GM23338 (cell line): ENCODE results near the gene ATF3. TPM values are rescaled to one million over a fixed set of nuclear protein-coding genes. Genes with fewer than 3 reads are reported as not detected.

Source experiments
- ATAC-seq: fragments of 200-7000 bp; cut with Tn5 transposase; 3 replicates; pipeline ENCODE4 v1.9.1; 2020
- DNase-seq: peaks from one replicate; pipeline ENCODE4 v3.0.0-alpha.2; 2015; ENCODE audit warnings: low spot score
- H2AFZ ChIP-seq: fragments of 200-600 bp; sonication (generic); 2 replicates; pipeline ENCODE4 v1.8.0; 2016; ENCODE audit warnings: antibody characterized with exemption, mild to moderate bottlenecking, moderate library complexity
- H3F3A ChIP-seq: fragments of 200-600 bp; sonication (generic); replicated peaks from 2 replicates; pipeline ENCODE4 v1.8.0; 2017; ENCODE audit warnings: antibody characterized with exemption, mixed run types, low read depth
- H3K27ac ChIP-seq: fragments of 200-600 bp; sonication (generic); 2 replicates; pipeline ENCODE4 v1.6.1; 2016; ENCODE audit warnings: low read depth
- H3K27me3 ChIP-seq: fragments of 200-600 bp; sonication (generic); 2 replicates; pipeline ENCODE4 v1.8.0; 2016; ENCODE audit warnings: mild to moderate bottlenecking, mixed run types, moderate library complexity; ENCODE audit not compliant: insufficient read depth
- H3K36me3 ChIP-seq: fragments of 200-600 bp; sonication (generic); 2 replicates; pipeline ENCODE4 v1.8.0; 2016; ENCODE audit warnings: mild to moderate bottlenecking; ENCODE audit not compliant: insufficient read depth
- H3K4me1 ChIP-seq: fragments of 200-600 bp; sonication (generic); 2 replicates; pipeline ENCODE4 v1.8.0; 2016; ENCODE audit warnings: mild to moderate bottlenecking, moderate library complexity; ENCODE audit not compliant: insufficient read depth
- H3K4me2 ChIP-seq: fragments of 200-600 bp; sonication (generic); 2 replicates; pipeline ENCODE4 v1.7.1; 2017; ENCODE audit warnings: mixed run types
- H3K4me3 ChIP-seq: fragments of 200-600 bp; sonication (generic); 2 replicates; pipeline ENCODE4 v1.6.1; 2016; ENCODE audit warnings: mixed run types
- H3K79me2 ChIP-seq: fragments of 200-600 bp; sonication (generic); replicated peaks from 2 replicates; pipeline ENCODE4 v1.8.0; 2017; ENCODE audit warnings: mild to moderate bottlenecking; ENCODE audit not compliant: insufficient read depth
- H3K9me2 ChIP-seq: fragments of 200-600 bp; sonication (generic); 2 replicates; pipeline ENCODE4 v1.8.0; 2017; ENCODE audit not compliant: insufficient read depth
- H4K20me1 ChIP-seq: fragments of 200-600 bp; sonication (generic); replicated peaks from 2 replicates; pipeline ENCODE4 v1.8.0; 2017; ENCODE audit warnings: mild to moderate bottlenecking; ENCODE audit not compliant: insufficient read depth
- H3K27ac Mint-ChIP-seq: 2 replicates; pipeline ENCODE4 v1.8.0; 2020; ENCODE audit warnings: inconsistent platforms, mild to moderate bottlenecking, moderate library complexity, mixed read lengths
- H3K27me3 Mint-ChIP-seq: 3 replicates; pipeline ENCODE4 v1.8.0; 2022; ENCODE audit warnings: low read depth, mild to moderate bottlenecking, moderate library complexity, mixed read lengths, inconsistent platforms; ENCODE audit not compliant: insufficient read depth, poor library complexity
- H3K36me3 Mint-ChIP-seq: 3 replicates; pipeline ENCODE4 v1.8.0; 2021; ENCODE audit warnings: low read depth, mild to moderate bottlenecking, inconsistent platforms, moderate library complexity, mixed read lengths
- H3K4me1 Mint-ChIP-seq: 3 replicates; pipeline ENCODE4 v1.8.0; 2020; ENCODE audit warnings: mild to moderate bottlenecking, inconsistent platforms, mixed read lengths
- H3K4me3 Mint-ChIP-seq: 3 replicates; pipeline ENCODE4 v1.8.0; 2021; ENCODE audit warnings: moderate library complexity, mild to moderate bottlenecking, inconsistent platforms, mixed read lengths
- H3K9me3 Mint-ChIP-seq: 3 replicates; pipeline ENCODE4 v1.8.0; 2020; ENCODE audit warnings: moderate library complexity, mild to moderate bottlenecking, inconsistent platforms, mixed read lengths
- EZH2phosphoT487 ChIP-seq: fragments of 200-600 bp; sonication (generic); IDR thresholded peaks from one replicate; pipeline ENCODE4 v1.8.1; 2018; ENCODE audit warnings: antibody characterized with exemption; ENCODE audit not compliant: unreplicated experiment
- NANOG ChIP-seq: IDR thresholded peaks from 2 replicates; pipeline ENCODE4 v1.6.1; 2016; ENCODE audit warnings: antibody characterized with exemption, borderline replicate concordance
- POLR2AphosphoS5 ChIP-seq: IDR thresholded peaks from 2 replicates; pipeline ENCODE4 v1.6.1; 2016; ENCODE audit warnings: antibody characterized with exemption, low read depth
- STAT1 ChIP-seq: IDR thresholded peaks from one replicate; pipeline ENCODE4 v1.6.1; 2016; ENCODE audit warnings: antibody characterized with exemption; ENCODE audit not compliant: unreplicated experiment
- ZNF331 ChIP-seq: fragments of 250-450 bp; sonication (Bioruptor Pico); IDR thresholded peaks from 2 replicates; pipeline ENCODE4 v1.5.0; 2020; ENCODE audit warnings: low read depth, mild to moderate bottlenecking, moderate library complexity
- polyA plus RNA-seq: library from polyadenylated mRNA; unstranded; fragments of >200 nt; fragmentation: Nextera tagmentation; extraction: Ambion mirVana; gene quantifications from 2 replicates; pipeline ENCODE4 v1.2.1, GENCODE V29; 2016
- total RNA-seq: library from RNA; depleted of rRNA; stranded (reverse); fragments of >200 nt; shearing (Covaris generic); gene quantifications from 2 replicates; pipeline ENCODE4 v1.2.3, GENCODE V29; 2014
- TF ChIP-seq, protein P1 (sequence below): IDR thresholded peaks from 2 replicates; pipeline ENCODE4 v1.6.1; 2016; ENCODE audit warnings: antibody characterized with exemption
- TF ChIP-seq, protein P2 (sequence below), 2 experiments: fragments of 200-600 bp in 1 of 2; sonication (generic) in 1 of 2; conservative IDR thresholded peaks; 2 replicates each; pipeline versions ENCODE4 v1.5.1 to v1.6.1; 2016 to 2017; ENCODE audit warnings: antibody characterized with exemption in 2 of 2, low read depth in 2 of 2, mild to moderate bottlenecking in 2 of 2, moderate library complexity in 1 of 2
- TF ChIP-seq, protein P3 (sequence below): fragments of 250-450 bp; sonication (Bioruptor Pico); IDR thresholded peaks from 2 replicates; pipeline ENCODE4 v1.5.0; 2020; ENCODE audit warnings: mild to moderate bottlenecking, moderate library complexity
- TF ChIP-seq, protein P4 (sequence below): IDR thresholded peaks from one replicate; pipeline ENCODE4 v1.6.1; 2018; ENCODE audit warnings: antibody characterized with exemption; ENCODE audit not compliant: unreplicated experiment

ATF3 gene
- total and polyA plus RNA-seq, 2 experiments from 2014 or later = 12.6 to 17.2 TPM

DNA sequence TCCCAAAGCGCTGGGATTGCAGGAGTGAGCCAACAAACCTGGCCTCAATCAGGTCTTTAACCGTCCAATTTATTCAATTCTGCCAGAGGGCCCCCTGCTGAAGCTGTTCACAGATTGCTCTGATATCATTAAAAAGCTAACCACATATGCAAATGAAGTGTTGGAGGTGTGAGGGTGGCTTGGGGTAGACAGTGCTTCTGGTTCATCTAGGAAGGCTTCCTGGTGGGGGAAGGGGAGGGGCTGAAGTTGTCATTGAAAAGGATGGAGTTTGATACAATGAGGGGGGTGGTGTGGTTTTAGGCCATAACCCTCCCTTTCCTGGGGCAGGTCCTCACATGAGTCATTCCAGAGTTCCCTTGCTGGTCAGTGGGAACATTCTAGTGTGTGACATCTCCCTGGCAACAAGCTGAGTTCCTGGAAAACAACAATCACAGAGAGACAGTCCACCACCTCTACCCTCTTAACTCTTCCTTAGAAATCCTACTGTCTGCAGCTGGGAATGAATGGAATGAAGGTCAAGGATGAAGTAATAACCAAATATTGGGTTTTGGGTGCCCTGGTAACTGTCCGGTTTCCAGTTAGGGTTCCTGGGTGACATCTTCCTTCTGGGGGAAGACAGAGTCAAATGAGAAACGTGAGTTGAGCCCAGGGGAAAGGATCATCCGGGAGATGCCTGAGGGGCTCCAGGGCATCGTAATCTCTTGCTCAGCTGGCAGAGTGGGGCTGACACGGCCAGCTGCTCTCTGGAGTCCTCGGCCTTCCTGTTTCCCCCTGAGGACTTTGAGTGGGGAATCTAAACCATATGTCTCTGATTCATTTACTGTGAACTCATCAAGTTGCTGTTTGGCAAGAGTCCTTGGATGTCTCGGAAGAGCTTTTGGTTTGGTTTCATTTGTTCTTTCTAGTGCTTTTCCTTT is 58.9 kb downstream of the ATF3 start (continued):
- TF ChIP-seq, protein P1, sequence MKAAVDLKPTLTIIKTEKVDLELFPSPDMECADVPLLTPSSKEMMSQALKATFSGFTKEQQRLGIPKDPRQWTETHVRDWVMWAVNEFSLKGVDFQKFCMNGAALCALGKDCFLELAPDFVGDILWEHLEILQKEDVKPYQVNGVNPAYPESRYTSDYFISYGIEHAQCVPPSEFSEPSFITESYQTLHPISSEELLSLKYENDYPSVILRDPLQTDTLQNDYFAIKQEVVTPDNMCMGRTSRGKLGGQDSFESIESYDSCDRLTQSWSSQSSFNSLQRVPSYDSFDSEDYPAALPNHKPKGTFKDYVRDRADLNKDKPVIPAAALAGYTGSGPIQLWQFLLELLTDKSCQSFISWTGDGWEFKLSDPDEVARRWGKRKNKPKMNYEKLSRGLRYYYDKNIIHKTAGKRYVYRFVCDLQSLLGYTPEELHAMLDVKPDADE = no peak
- TF ChIP-seq, protein P2, sequence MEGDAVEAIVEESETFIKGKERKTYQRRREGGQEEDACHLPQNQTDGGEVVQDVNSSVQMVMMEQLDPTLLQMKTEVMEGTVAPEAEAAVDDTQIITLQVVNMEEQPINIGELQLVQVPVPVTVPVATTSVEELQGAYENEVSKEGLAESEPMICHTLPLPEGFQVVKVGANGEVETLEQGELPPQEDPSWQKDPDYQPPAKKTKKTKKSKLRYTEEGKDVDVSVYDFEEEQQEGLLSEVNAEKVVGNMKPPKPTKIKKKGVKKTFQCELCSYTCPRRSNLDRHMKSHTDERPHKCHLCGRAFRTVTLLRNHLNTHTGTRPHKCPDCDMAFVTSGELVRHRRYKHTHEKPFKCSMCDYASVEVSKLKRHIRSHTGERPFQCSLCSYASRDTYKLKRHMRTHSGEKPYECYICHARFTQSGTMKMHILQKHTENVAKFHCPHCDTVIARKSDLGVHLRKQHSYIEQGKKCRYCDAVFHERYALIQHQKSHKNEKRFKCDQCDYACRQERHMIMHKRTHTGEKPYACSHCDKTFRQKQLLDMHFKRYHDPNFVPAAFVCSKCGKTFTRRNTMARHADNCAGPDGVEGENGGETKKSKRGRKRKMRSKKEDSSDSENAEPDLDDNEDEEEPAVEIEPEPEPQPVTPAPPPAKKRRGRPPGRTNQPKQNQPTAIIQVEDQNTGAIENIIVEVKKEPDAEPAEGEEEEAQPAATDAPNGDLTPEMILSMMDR (conservative IDR thresholded peaks at IDR 0.05; ENCODE audit: low read depth in 2 of 2) = no peak
- TF ChIP-seq STAT1 = no peak

DNA sequence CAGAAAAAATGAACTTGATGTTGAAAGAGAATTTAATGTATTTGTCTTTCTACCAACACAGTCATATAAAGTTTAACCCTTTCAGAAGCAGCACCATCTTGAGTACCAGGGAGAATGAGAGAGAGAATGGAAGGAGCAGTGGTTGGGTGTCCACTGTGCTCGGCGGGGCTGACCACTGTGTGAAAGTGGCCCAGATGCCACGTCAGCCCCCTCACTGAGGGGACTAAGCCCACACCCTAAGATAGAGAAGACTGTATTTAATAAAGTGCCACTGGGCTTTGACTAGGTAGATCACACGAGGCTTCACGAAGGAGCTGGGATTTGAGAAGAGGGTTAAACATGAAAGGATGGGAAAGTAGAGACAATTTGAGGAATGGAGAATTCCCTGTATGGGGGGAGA is 59.9 kb downstream of the ATF3 start:
- Histone ChIP-seq H3K27ac (no peak overlapping the region), H3K27me3 (peaks cover 11% of the 10 kb centered on the region), H3K9me2 (no peaks in the 10 kb centered on the region), H3K4me1 (peaks cover 18% of the 10 kb centered on the region), H4K20me1 (no peaks in the 10 kb centered on the region), H3F3A (no peaks in the 10 kb centered on the region), H3K79me2 (no peaks in the 10 kb centered on the region), H3K4me2 (no peak overlapping the region), H3K36me3 (no peaks in the 10 kb centered on the region), H2AFZ (no peak overlapping the region), H3K4me3 (no peak overlapping the region)
- H3K27ac Mint-ChIP-seq = no peak overlapping the region
- H3K27me3 Mint-ChIP-seq = peaks cover 13% of the 10 kb centered on the region
- no peak overlapping the region for H3K4me3 Mint-ChIP-seq
- H3K4me1 Mint-ChIP-seq = peaks cover 45% of the 10 kb centered on the region
- ATAC-seq (no peak), DNase-seq (no peak)
- no peaks in the 10 kb centered on the region for H3K9me3 Mint-ChIP-seq
- no peaks in the 10 kb centered on the region for H3K36me3 Mint-ChIP-seq
- TF ChIP-seq, protein P3, sequence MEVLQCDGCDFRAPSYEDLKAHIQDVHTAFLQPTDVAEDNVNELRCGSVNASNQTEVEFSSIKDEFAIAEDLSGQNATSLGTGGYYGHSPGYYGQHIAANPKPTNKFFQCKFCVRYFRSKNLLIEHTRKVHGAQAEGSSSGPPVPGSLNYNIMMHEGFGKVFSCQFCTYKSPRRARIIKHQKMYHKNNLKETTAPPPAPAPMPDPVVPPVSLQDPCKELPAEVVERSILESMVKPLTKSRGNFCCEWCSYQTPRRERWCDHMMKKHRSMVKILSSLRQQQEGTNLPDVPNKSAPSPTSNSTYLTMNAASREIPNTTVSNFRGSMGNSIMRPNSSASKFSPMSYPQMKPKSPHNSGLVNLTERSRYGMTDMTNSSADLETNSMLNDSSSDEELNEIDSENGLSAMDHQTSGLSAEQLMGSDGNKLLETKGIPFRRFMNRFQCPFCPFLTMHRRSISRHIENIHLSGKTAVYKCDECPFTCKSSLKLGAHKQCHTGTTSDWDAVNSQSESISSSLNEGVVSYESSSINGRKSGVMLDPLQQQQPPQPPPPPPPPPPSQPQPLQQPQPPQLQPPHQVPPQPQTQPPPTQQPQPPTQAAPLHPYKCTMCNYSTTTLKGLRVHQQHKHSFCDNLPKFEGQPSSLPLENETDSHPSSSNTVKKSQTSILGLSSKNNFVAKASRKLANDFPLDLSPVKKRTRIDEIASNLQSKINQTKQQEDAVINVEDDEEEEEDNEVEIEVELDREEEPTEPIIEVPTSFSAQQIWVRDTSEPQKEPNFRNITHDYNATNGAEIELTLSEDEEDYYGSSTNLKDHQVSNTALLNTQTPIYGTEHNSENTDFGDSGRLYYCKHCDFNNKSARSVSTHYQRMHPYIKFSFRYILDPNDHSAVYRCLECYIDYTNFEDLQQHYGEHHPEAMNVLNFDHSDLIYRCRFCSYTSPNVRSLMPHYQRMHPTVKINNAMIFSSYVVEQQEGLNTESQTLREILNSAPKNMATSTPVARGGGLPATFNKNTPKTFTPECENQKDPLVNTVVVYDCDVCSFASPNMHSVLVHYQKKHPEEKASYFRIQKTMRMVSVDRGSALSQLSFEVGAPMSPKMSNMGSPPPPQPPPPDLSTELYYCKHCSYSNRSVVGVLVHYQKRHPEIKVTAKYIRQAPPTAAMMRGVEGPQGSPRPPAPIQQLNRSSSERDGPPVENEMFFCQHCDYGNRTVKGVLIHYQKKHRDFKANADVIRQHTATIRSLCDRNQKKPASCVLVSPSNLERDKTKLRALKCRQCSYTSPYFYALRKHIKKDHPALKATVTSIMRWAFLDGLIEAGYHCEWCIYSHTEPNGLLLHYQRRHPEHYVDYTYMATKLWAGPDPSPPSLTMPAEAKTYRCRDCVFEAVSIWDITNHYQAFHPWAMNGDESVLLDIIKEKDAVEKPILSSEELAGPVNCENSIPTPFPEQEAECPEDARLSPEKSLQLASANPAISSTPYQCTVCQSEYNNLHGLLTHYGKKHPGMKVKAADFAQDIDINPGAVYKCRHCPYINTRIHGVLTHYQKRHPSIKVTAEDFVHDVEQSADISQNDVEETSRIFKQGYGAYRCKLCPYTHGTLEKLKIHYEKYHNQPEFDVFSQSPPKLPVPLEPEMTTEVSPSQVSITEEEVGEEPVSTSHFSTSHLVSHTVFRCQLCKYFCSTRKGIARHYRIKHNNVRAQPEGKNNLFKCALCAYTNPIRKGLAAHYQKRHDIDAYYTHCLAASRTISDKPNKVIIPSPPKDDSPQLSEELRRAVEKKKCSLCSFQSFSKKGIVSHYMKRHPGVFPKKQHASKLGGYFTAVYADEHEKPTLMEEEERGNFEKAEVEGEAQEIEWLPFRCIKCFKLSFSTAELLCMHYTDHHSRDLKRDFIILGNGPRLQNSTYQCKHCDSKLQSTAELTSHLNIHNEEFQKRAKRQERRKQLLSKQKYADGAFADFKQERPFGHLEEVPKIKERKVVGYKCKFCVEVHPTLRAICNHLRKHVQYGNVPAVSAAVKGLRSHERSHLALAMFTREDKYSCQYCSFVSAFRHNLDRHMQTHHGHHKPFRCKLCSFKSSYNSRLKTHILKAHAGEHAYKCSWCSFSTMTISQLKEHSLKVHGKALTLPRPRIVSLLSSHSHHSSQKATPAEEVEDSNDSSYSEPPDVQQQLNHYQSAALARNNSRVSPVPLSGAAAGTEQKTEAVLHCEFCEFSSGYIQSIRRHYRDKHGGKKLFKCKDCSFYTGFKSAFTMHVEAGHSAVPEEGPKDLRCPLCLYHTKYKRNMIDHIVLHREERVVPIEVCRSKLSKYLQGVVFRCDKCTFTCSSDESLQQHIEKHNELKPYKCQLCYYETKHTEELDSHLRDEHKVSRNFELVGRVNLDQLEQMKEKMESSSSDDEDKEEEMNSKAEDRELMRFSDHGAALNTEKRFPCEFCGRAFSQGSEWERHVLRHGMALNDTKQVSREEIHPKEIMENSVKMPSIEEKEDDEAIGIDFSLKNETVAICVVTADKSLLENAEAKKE (CRISPR knock-in tag) = no peak
- TF ChIP-seq EZH2phosphoT487 = no peak
- TF ChIP-seq, protein P1 = no peak
- TF ChIP-seq POLR2AphosphoS5 = no peak
- TF ChIP-seq NANOG = no peak
- no peak for TF ChIP-seq ZNF331
- TF ChIP-seq, protein P4, sequence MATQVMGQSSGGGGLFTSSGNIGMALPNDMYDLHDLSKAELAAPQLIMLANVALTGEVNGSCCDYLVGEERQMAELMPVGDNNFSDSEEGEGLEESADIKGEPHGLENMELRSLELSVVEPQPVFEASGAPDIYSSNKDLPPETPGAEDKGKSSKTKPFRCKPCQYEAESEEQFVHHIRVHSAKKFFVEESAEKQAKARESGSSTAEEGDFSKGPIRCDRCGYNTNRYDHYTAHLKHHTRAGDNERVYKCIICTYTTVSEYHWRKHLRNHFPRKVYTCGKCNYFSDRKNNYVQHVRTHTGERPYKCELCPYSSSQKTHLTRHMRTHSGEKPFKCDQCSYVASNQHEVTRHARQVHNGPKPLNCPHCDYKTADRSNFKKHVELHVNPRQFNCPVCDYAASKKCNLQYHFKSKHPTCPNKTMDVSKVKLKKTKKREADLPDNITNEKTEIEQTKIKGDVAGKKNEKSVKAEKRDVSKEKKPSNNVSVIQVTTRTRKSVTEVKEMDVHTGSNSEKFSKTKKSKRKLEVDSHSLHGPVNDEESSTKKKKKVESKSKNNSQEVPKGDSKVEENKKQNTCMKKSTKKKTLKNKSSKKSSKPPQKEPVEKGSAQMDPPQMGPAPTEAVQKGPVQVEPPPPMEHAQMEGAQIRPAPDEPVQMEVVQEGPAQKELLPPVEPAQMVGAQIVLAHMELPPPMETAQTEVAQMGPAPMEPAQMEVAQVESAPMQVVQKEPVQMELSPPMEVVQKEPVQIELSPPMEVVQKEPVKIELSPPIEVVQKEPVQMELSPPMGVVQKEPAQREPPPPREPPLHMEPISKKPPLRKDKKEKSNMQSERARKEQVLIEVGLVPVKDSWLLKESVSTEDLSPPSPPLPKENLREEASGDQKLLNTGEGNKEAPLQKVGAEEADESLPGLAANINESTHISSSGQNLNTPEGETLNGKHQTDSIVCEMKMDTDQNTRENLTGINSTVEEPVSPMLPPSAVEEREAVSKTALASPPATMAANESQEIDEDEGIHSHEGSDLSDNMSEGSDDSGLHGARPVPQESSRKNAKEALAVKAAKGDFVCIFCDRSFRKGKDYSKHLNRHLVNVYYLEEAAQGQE = no peak
